Thoracic aorta (tissue), 2 donors: ENCODE data around the gene CHRM2. TPM values are rescaled to one million over a fixed set of nuclear protein-coding genes. Genes with fewer than 3 reads are reported as not detected.

Source experiments
- ATAC-seq: fragments of 150-250 bp; one replicate; pipeline ENCODE4 v1.8.0; 2017; ENCODE audit warnings: low read depth; ENCODE audit not compliant: insufficient number of reproducible peaks, low FRiP score
- DNase-seq: peaks from one replicate; pipeline ENCODE4 v3.0.0-alpha.2; 2020; ENCODE audit warnings: low spot score
- H3K27ac ChIP-seq, 2 donors: fragments of 200-600 bp; sonication (generic); 1 replicate in 1 of 2; 2 replicates in 1 of 2; pipeline ENCODE4 v1.5.1; 2016; ENCODE audit warnings: mild to moderate bottlenecking in 2 of 2, moderate library complexity in 2 of 2
- H3K27me3 ChIP-seq: fragments of 200-600 bp; sonication (generic); replicated peaks from 2 replicates; pipeline ENCODE4 v1.6.0; 2016; ENCODE audit warnings: mild to moderate bottlenecking; ENCODE audit not compliant: insufficient read depth
- H3K36me3 ChIP-seq: fragments of 200-600 bp; sonication (generic); one replicate; pipeline ENCODE4 v1.5.1; 2016
- H3K4me1 ChIP-seq, 2 donors: fragments of 200-600 bp; sonication (generic); 1 replicate in 1 of 2; 2 replicates in 1 of 2; pipeline versions ENCODE4 v1.5.1 to v1.6.0; 2016; ENCODE audit warnings: low read depth in 2 of 2, mild to moderate bottlenecking in 1 of 2; ENCODE audit not compliant: control insufficient read depth in 1 of 2
- H3K4me3 ChIP-seq: fragments of 200-600 bp; sonication (generic); 2 replicates; pipeline ENCODE4 v1.5.1; 2016; ENCODE audit warnings: mild to moderate bottlenecking
- H3K9me3 ChIP-seq: fragments of 200-600 bp; sonication (generic); 2 replicates; pipeline ENCODE4 v1.5.1; 2016
- total RNA-seq, 2 donors: library from RNA; depleted of rRNA; stranded (reverse); fragments of >200 nt; gene quantifications; one replicate each; pipeline versions ENCODE4 v1.1.0 to v1.2.3, GENCODE V29; 2016
- TF ChIP-seq, protein P1 (sequence below): fragments of 200-600 bp; sonication (generic); IDR thresholded peaks from one replicate; pipeline ENCODE4 v1.5.1; 2019; ENCODE audit warnings: antibody characterized with exemption

The CHRM2 gene
- total RNA-seq, 2 donors from 2014 or later: not detected

DNA sequence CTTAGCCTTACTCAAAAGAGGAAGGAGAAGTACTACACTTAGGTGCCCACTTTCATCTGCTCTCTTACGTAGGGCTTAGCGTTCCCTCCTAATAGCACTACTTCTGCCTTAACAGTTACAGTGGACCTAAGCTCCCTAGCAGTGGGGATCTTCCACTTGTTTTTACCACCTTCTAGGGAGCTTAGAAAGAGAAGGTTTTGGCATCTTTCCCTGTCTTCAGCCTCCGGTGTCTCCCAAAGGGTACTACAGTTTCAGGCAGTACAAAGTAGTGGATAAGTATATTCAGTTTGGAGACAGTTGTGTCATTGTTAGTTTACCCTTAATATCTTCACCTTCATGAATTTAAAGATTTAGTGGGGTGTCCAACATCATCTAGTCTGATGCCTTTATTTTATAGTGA lies 14.6 kb downstream of the CHRM2 start:
- Histone ChIP-seq H3K36me3 (no peaks in the 10 kb centered on the region), H3K27ac (no peak overlapping the region), H3K27me3 (no peaks in the 10 kb centered on the region), H3K9me3 (no peaks in the 10 kb centered on the region), H3K4me1 (no peaks in the 10 kb centered on the region), H3K4me3 (no peak overlapping the region)
- TF ChIP-seq, protein P1, sequence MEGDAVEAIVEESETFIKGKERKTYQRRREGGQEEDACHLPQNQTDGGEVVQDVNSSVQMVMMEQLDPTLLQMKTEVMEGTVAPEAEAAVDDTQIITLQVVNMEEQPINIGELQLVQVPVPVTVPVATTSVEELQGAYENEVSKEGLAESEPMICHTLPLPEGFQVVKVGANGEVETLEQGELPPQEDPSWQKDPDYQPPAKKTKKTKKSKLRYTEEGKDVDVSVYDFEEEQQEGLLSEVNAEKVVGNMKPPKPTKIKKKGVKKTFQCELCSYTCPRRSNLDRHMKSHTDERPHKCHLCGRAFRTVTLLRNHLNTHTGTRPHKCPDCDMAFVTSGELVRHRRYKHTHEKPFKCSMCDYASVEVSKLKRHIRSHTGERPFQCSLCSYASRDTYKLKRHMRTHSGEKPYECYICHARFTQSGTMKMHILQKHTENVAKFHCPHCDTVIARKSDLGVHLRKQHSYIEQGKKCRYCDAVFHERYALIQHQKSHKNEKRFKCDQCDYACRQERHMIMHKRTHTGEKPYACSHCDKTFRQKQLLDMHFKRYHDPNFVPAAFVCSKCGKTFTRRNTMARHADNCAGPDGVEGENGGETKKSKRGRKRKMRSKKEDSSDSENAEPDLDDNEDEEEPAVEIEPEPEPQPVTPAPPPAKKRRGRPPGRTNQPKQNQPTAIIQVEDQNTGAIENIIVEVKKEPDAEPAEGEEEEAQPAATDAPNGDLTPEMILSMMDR: no peak
- ATAC-seq (no peak), DNase-seq (no peak)

GRCh38 chr7:136884492-136884891 lies 16.0 kb downstream of the CHRM2 start:
- no peak overlapping the region for H3K4me3 ChIP-seq
- ATAC-seq (no peak), DNase-seq (no peak)
- no peaks in the 10 kb centered on the region for H3K9me3 ChIP-seq
- no peaks in the 10 kb centered on the region for H3K27me3 ChIP-seq
- H3K4me1 ChIP-seq: no peaks in the 10 kb centered on the region
- TF ChIP-seq, protein P1: no peak
- H3K27ac ChIP-seq: no peak overlapping the region
- H3K36me3 ChIP-seq: no peaks in the 10 kb centered on the region

DNA sequence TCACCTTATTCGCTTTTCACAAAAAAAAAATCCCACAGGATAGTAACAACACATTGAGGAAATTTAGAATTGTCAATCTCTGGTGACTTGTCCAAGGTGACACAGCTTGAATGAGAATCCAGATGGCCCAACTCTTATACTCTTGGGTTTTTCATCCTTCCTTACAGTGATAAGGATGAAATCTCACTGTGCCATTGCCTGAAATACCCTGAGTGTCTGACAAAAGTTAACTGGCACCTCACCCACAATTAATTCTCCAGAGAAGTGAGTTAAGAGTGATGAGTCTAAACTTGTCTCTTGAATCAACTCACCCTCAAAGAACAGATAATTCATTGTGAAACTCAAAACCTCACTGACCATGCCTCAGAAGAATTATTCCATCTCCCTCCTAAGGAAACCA lies 18.9 kb downstream of the CHRM2 start:
- no peaks in the 10 kb centered on the region for H3K9me3 ChIP-seq

DNA sequence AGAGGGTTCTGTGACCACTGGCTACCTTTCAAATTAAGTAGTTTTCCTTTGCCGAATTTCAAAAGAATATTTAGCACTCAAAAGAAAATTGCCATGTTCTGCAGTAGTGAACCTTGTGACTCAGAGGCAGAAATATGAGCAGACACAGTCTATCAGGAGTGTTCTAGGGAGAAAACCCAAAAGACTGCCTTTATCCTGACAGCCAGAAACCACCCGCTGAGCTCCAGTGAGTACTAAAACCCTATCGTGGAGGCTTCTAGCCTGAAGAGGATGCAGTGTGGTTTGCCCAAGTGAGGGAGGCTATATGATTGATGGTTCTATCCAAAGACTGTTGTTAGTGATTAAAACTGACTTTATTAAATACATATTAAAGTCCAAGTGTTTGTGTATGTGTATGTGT lies 21.9 kb downstream of the CHRM2 start:
- ATAC-seq (no peak), DNase-seq (no peak)
- no peaks in the 10 kb centered on the region for H3K27me3 ChIP-seq
- H3K27ac ChIP-seq: no peak overlapping the region
- H3K36me3 ChIP-seq: no peaks in the 10 kb centered on the region
- H3K4me3 ChIP-seq: no peak overlapping the region
- TF ChIP-seq, protein P1: no peak
- no peaks in the 10 kb centered on the region for H3K9me3 ChIP-seq
- no peaks in the 10 kb centered on the region for H3K4me1 ChIP-seq

More for the DNA sequence above, 18.9 kb downstream of the CHRM2 start:
- H3K27me3 ChIP-seq: no peaks in the 10 kb centered on the region
- no peak overlapping the region for H3K27ac ChIP-seq
- TF ChIP-seq, protein P1: no peak
- H3K4me1 ChIP-seq: no peaks in the 10 kb centered on the region
- ATAC-seq (no peak), DNase-seq (no peak)
- no peaks in the 10 kb centered on the region for H3K36me3 ChIP-seq
- H3K4me3 ChIP-seq: no peak overlapping the region

- H3K27me3 ChIP-seq: no peaks in the 10 kb centered on the region
- ATAC-seq (no peak), DNase-seq (no peak)
- no peaks in the 10 kb centered on the region for H3K36me3 ChIP-seq
- H3K9me3 ChIP-seq: no peaks in the 10 kb centered on the region
- H3K4me3 ChIP-seq: no peak overlapping the region
- H3K27ac ChIP-seq: no peak overlapping the region
- H3K4me1 ChIP-seq: no peaks in the 10 kb centered on the region
- TF ChIP-seq, protein P1: no peak
These were observed 23.4 kb downstream of the CHRM2 start for GRCh38 chr7:136891850-136892249.
